ENCODE results near the gene MGRN1. TPM values are rescaled to one million over a fixed set of nuclear protein-coding genes. Genes with fewer than 3 reads are reported as not detected.

MGRN1 gene
- total RNA-seq, 1 donor from 2014 or later: 91.5 TPM

DNA sequence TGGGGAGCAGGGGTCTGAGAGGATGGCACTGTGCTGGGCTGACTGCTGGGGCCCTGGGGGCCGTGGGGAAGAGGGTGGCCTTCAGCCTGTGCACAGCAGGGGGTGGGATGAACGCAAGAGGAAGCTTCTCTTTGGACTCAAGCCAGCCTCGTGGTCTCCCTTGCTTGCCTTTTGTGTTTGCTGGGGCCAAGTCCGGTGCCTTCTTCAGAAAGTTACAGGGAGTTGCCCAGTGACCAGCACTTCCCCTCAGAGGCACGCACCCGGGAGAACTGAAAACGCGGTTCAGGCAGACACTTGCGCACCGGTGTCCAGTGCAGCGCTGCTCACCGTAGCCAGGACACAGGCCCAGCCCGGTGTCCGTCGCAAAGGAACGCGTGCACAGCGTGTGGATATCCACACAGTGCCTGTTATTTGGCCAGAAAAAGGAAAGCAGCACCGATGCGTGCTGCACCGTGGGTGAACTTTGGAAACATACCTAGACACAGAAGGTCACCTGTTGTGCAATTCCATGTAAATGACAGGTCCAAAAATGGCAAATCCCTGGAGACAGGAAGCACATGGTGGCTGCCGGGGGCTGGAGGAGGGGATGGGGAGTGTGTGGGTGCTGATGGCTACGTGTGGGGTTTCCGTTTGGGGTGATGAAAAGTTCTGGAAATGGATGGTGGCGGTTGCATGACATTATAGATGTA, 39.3 kb downstream of the MGRN1 start:
- Mint-ChIP-seq H3K27me3 (ENCODE audit: low read depth, unreplicated experiment) (no peaks in the 10 kb centered on the region), H3K36me3 (ENCODE audit: low read depth, unreplicated experiment) (peaks cover 10% of the 10 kb centered on the region), H3K4me1 (ENCODE audit: low read depth, unreplicated experiment) (peaks cover 20% of the 10 kb centered on the region), H3K9me3 (ENCODE audit: unreplicated experiment) (no peaks in the 10 kb centered on the region), H3K27ac (ENCODE audit: unreplicated experiment) (no peak overlapping the region), H3K4me3 (ENCODE audit: unreplicated experiment) (peak overlapping the region; percentile 57)
- H3K4me3 ChIP-seq (ENCODE audit: insufficient read depth, low read depth, low read length): no peak overlapping the region
- no peak overlapping the region for H3K27ac ChIP-seq (ENCODE audit: low read depth, low read length)
- peaks cover 33% of the 10 kb centered on the region for H3K4me1 ChIP-seq (ENCODE audit: insufficient read depth, low read length)
- TF ChIP-seq EZH2 (IDR thresholded peaks at IDR 0.05; ENCODE audit: insufficient read depth, low read length): no peak
- H4K20me1 ChIP-seq (ENCODE audit: insufficient read depth, low read length): peaks cover 80% of the 10 kb centered on the region
- peaks cover 20% of the 10 kb centered on the region for H3K36me3 ChIP-seq (ENCODE audit: insufficient read depth, low read length)
- H3K9ac ChIP-seq (ENCODE audit: low read length): no peak overlapping the region
- no peak overlapping the region for H3K4me2 ChIP-seq (ENCODE audit: low read length)
- no peaks in the 10 kb centered on the region for H3K9me3 ChIP-seq (ENCODE audit: insufficient read depth, low read depth, low read length)
- H2AFZ ChIP-seq (ENCODE audit: low read depth, low read length): no peak overlapping the region
- no peaks in the 10 kb centered on the region for H3K27me3 ChIP-seq (ENCODE audit: insufficient read depth, low read length)
- FAIRE-seq: no peak
- no peak for DNase-seq (ENCODE audit: low read depth)
- H3K79me2 ChIP-seq (ENCODE audit: insufficient read depth, low read length): peaks cover 30% of the 10 kb centered on the region

DNA sequence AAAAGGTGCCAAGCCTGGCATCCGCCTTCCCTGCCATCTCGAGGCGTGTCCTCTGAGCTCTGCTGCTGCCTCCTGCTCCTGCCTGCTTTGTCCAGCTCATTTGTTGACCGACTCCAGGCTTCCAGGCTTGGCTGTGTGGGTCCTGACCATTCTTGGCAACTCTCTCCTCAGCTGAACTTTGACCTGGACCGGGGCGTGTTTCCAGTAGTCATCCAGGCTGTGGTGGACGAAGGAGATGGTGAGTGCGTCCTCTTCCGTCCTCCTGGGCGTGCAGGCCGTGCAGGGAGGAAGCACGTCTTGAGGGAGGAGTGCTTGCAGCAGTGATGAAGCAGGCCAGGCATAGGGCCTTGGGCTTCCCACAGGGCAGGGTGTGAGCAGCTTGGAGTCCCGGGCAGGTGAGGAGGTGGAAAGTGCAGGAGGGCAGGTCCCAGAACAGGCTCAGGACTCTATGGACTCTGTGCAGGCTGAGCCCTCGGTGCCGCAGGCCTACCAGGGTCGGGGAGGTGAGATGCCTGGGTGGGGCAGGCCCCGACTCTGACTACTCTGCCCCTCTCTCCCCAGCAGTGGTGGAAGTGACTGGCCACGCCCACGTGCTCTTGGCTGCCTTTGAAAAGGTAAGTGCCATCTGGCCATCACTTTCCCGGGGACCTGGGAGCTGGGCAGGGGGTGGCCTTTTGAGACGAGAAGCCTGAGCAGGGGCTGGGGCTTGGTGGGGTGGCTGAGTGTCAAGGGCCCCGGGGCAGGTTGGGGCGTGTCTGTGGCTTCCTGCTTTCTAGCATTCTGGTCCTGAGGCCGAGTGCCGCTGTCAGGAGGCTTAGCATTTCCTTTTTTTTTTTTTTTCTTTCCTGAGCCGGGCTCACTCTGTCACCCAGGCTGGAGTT, 40.2 kb downstream of the MGRN1 start:
- Histone ChIP-seq H3K4me3 (ENCODE audit: insufficient read depth, low read depth, low read length) (no peak overlapping the region), H3K9ac (ENCODE audit: low read length) (no peak overlapping the region), H3K4me2 (ENCODE audit: low read length) (no peak overlapping the region), H3K36me3 (ENCODE audit: insufficient read depth, low read length) (peaks cover 21% of the 10 kb centered on the region), H3K27me3 (ENCODE audit: insufficient read depth, low read length) (no peaks in the 10 kb centered on the region), H2AFZ (ENCODE audit: low read depth, low read length) (no peak overlapping the region), H3K9me3 (ENCODE audit: insufficient read depth, low read depth, low read length) (no peaks in the 10 kb centered on the region), H3K79me2 (ENCODE audit: insufficient read depth, low read length) (peaks cover 30% of the 10 kb centered on the region), H4K20me1 (ENCODE audit: insufficient read depth, low read length) (peaks cover 79% of the 10 kb centered on the region), H3K27ac (ENCODE audit: low read depth, low read length) (no peak overlapping the region), H3K4me1 (ENCODE audit: insufficient read depth, low read length) (peaks cover 29% of the 10 kb centered on the region)
- peaks cover 10% of the 10 kb centered on the region for H3K36me3 Mint-ChIP-seq (ENCODE audit: low read depth, unreplicated experiment)
- H3K27me3 Mint-ChIP-seq (ENCODE audit: low read depth, unreplicated experiment): no peaks in the 10 kb centered on the region
- H3K4me3 Mint-ChIP-seq (ENCODE audit: unreplicated experiment): no peak overlapping the region
- DNase-seq (ENCODE audit: low read depth) (no peak), FAIRE-seq (no peak)
- no peaks in the 10 kb centered on the region for H3K9me3 Mint-ChIP-seq (ENCODE audit: unreplicated experiment)
- peak overlapping the region; percentile 83 for H3K27ac Mint-ChIP-seq (ENCODE audit: unreplicated experiment)
- TF ChIP-seq, protein P1, sequence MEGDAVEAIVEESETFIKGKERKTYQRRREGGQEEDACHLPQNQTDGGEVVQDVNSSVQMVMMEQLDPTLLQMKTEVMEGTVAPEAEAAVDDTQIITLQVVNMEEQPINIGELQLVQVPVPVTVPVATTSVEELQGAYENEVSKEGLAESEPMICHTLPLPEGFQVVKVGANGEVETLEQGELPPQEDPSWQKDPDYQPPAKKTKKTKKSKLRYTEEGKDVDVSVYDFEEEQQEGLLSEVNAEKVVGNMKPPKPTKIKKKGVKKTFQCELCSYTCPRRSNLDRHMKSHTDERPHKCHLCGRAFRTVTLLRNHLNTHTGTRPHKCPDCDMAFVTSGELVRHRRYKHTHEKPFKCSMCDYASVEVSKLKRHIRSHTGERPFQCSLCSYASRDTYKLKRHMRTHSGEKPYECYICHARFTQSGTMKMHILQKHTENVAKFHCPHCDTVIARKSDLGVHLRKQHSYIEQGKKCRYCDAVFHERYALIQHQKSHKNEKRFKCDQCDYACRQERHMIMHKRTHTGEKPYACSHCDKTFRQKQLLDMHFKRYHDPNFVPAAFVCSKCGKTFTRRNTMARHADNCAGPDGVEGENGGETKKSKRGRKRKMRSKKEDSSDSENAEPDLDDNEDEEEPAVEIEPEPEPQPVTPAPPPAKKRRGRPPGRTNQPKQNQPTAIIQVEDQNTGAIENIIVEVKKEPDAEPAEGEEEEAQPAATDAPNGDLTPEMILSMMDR (IDR thresholded peaks at IDR 0.05; ENCODE audit: insufficient read depth, low read depth, low read length): no peak
- TF ChIP-seq EZH2 (IDR thresholded peaks at IDR 0.05; ENCODE audit: insufficient read depth, low read length): no peak
- peaks cover 20% of the 10 kb centered on the region for H3K4me1 Mint-ChIP-seq (ENCODE audit: low read depth, unreplicated experiment)

DNA sequence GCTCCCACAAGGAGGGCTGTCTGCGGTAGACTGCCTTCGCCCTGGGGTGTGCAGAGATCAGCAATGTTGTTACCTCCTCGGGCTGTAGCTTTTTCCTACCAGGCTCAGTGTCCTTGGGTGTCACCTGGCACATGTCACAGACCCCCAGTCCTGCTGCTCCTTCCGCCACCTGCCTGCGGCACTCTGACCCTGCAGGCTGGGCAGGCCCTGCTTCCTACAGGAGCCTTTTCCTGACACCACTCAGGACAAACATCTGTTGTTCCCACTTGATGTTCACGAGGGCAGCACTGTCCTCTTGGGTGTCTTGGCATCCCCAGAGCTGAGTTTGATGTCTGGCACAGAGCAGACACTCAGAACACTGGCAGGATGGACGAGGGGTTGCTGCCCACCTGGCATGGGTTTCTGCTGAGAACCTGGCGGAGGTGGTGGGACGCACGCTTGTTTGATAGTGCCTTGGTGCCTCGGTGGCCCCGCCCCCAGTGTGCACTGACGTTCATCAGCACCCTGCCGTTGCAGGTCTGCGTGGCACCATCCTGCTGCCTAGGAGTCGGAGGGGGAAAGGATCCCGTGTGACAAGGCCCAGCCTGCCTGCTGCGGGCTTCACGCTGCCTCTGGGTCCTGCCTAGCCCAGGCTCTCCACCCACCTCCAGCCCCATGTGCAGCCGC, 42.0 kb downstream of the MGRN1 start:
- H3K4me1 ChIP-seq (ENCODE audit: insufficient read depth, low read length): peaks cover 10% of the 10 kb centered on the region
- Mint-ChIP-seq H3K36me3 (ENCODE audit: low read depth, unreplicated experiment) (peaks cover 12% of the 10 kb centered on the region), H3K9me3 (ENCODE audit: unreplicated experiment) (no peaks in the 10 kb centered on the region), H3K27me3 (ENCODE audit: low read depth, unreplicated experiment) (no peaks in the 10 kb centered on the region), H3K4me1 (ENCODE audit: low read depth, unreplicated experiment) (peaks cover 15% of the 10 kb centered on the region), H3K4me3 (ENCODE audit: unreplicated experiment) (no peak overlapping the region), H3K27ac (ENCODE audit: unreplicated experiment) (no peak overlapping the region)
- peaks cover 24% of the 10 kb centered on the region for H3K79me2 ChIP-seq (ENCODE audit: insufficient read depth, low read length)
- no peak for DNase-seq (ENCODE audit: low read depth)
- H3K36me3 ChIP-seq (ENCODE audit: insufficient read depth, low read length): peaks cover 21% of the 10 kb centered on the region
- no peak for FAIRE-seq
- TF ChIP-seq, protein P1 (IDR thresholded peaks at IDR 0.05; ENCODE audit: insufficient read depth, low read depth, low read length): no peak
- TF ChIP-seq EZH2 (IDR thresholded peaks at IDR 0.05; ENCODE audit: insufficient read depth, low read length): no peak
- H3K4me3 ChIP-seq (ENCODE audit: insufficient read depth, low read depth, low read length): no peak overlapping the region
- no peak overlapping the region for H3K27ac ChIP-seq (ENCODE audit: low read depth, low read length)
- H3K9me3 ChIP-seq (ENCODE audit: insufficient read depth, low read depth, low read length): no peaks in the 10 kb centered on the region
- H3K27me3 ChIP-seq (ENCODE audit: insufficient read depth, low read length): no peaks in the 10 kb centered on the region
- H3K4me2 ChIP-seq (ENCODE audit: low read length): no peak overlapping the region
- H3K9ac ChIP-seq (ENCODE audit: low read length): no peak overlapping the region
- no peak overlapping the region for H2AFZ ChIP-seq (ENCODE audit: low read depth, low read length)
- H4K20me1 ChIP-seq (ENCODE audit: insufficient read depth, low read length): peaks cover 66% of the 10 kb centered on the region

Measured in astrocyte (in vitro differentiated cells and primary cell).